Smooth muscle cell (in vitro differentiated cells): ENCODE measurements around the gene IL25. TPM values are rescaled to one million over a fixed set of nuclear protein-coding genes. Genes with fewer than 3 reads are reported as not detected.

Experiments used
- DNase-seq: peaks from one replicate; lab custom pipeline; 2025; ENCODE audit not compliant: unreplicated experiment; lab: John Stamatoyannopoulos, UW
- H2AFZ ChIP-seq: fragments of 200-600 bp; sonication (generic); 2 replicates; pipeline ENCODE4 v1.6.0; 2016; ENCODE audit warnings: antibody characterized with exemption, low read depth, mild to moderate bottlenecking
- H3F3A ChIP-seq: fragments of 200-600 bp; sonication (generic); 2 replicates; pipeline ENCODE4 v1.6.0; 2017; ENCODE audit warnings: antibody characterized with exemption, low read depth
- H3K27ac ChIP-seq: fragments of 200-600 bp; sonication (generic); 2 replicates; pipeline ENCODE4 v1.5.1; 2016; ENCODE audit warnings: low read depth, mild to moderate bottlenecking
- H3K27me3 ChIP-seq: fragments of 200-600 bp; sonication (generic); 2 replicates; pipeline ENCODE4 v1.6.1; 2016; ENCODE audit warnings: low read depth, mild to moderate bottlenecking
- H3K36me3 ChIP-seq: fragments of 200-600 bp; sonication (generic); 2 replicates; pipeline ENCODE4 v1.5.1; 2016; ENCODE audit warnings: low read depth
- H3K4me1 ChIP-seq: fragments of 200-600 bp; sonication (generic); 2 replicates; pipeline ENCODE4 v1.5.1; 2016; ENCODE audit warnings: low read depth
- H3K4me2 ChIP-seq: fragments of 200-600 bp; sonication (generic); 2 replicates; pipeline ENCODE4 v1.6.0; 2016; ENCODE audit warnings: mild to moderate bottlenecking
- H3K4me3 ChIP-seq: fragments of 200-600 bp; sonication (generic); 2 replicates; pipeline ENCODE4 v1.5.1; 2016; ENCODE audit warnings: mild to moderate bottlenecking
- H3K79me2 ChIP-seq: fragments of 200-600 bp; sonication (generic); 2 replicates; pipeline ENCODE4 v1.6.0; 2016; ENCODE audit warnings: low read depth, mild to moderate bottlenecking
- H3K9ac ChIP-seq: fragments of 200-600 bp; sonication (generic); 2 replicates; pipeline ENCODE4 v1.6.0; 2016; ENCODE audit warnings: low read depth
- H3K9me3 ChIP-seq: fragments of 200-600 bp; sonication (generic); replicated peaks from 2 replicates; pipeline ENCODE4 v1.5.1; 2016; ENCODE audit warnings: low read depth
- H4K20me1 ChIP-seq: fragments of 200-600 bp; sonication (generic); 2 replicates; pipeline ENCODE4 v1.6.0; 2016; ENCODE audit warnings: low read depth
- WGBS: methylation state at CpG from one replicate; pipeline ENCODE4 v1.1.7; 2016; ENCODE audit warnings: low lambda C conversion rate; 5-methylcytosine and 5-hydroxymethylcytosine counted together
- polyA plus RNA-seq: library from polyadenylated mRNA; unstranded; fragments of >200 nt; fragmentation: Nextera tagmentation; extraction: Ambion mirVana; gene quantifications from 2 replicates; pipeline ENCODE4 v1.2.1, GENCODE V29; 2016
- total RNA-seq: library from RNA; depleted of rRNA; stranded (reverse); fragments of >200 nt; gene quantifications from 2 replicates; pipeline ENCODE4 v1.2.3, GENCODE V29; 2014
- TF ChIP-seq, protein P1 (sequence below): fragments of 200-600 bp; sonication (generic); IDR thresholded peaks from 2 replicates; pipeline ENCODE4 v1.5.1; 2017; ENCODE audit warnings: borderline replicate concordance, mild to moderate bottlenecking, antibody characterized with exemption; ENCODE audit not compliant: insufficient read depth, poor library complexity, severe bottlenecking

IL25 gene
- total and polyA plus RNA-seq, 2 experiments from 2014 or later = not detected

- Histone ChIP-seq H2AFZ (no peak overlapping the region), H4K20me1 (no peaks in the 10 kb centered on the region), H3K4me2 (no peak overlapping the region), H3K9ac (no peak overlapping the region), H3K9me3 (no peaks in the 10 kb centered on the region), H3K36me3 (no peaks in the 10 kb centered on the region), H3K4me1 (no peaks in the 10 kb centered on the region), H3K27ac (no peak overlapping the region), H3K4me3 (no peak overlapping the region), H3K27me3 (no peaks in the 10 kb centered on the region), H3K79me2 (no peaks in the 10 kb centered on the region), H3F3A (no peaks in the 10 kb centered on the region)
- no peak for DNase-seq
- 83% methylated on average over 3 of the region's 3 CpGs for WGBS
- TF ChIP-seq, protein P1, sequence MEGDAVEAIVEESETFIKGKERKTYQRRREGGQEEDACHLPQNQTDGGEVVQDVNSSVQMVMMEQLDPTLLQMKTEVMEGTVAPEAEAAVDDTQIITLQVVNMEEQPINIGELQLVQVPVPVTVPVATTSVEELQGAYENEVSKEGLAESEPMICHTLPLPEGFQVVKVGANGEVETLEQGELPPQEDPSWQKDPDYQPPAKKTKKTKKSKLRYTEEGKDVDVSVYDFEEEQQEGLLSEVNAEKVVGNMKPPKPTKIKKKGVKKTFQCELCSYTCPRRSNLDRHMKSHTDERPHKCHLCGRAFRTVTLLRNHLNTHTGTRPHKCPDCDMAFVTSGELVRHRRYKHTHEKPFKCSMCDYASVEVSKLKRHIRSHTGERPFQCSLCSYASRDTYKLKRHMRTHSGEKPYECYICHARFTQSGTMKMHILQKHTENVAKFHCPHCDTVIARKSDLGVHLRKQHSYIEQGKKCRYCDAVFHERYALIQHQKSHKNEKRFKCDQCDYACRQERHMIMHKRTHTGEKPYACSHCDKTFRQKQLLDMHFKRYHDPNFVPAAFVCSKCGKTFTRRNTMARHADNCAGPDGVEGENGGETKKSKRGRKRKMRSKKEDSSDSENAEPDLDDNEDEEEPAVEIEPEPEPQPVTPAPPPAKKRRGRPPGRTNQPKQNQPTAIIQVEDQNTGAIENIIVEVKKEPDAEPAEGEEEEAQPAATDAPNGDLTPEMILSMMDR = no peak
These were observed 9.3 kb downstream of the IL25 start for GRCh38 chr14:23381871-23382270.

DNA sequence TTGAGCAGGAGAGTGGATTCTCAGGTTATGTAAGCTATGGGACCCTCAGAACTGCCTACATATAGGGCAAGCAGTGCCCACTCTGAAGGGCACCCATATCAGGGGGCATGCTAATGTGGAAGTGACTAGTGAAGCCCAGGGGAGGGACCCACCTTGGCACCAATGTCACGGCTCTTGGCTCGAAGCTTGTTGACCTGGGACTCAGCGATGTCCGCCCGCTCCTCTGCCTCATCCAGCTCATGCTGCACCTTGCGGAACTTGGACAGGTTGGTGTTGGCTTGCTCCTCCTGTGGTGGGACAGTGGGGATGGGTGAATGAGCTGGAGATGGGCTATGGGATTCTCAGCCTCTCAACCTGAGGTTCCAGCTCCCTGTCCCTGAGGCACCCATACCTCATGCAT lies 9.7 kb downstream of the IL25 start:
- H3K36me3 ChIP-seq = no peaks in the 10 kb centered on the region
- no peak overlapping the region for H2AFZ ChIP-seq
- no peak overlapping the region for H3K27ac ChIP-seq
- no peak overlapping the region for H3K9ac ChIP-seq
- H3K4me1 ChIP-seq = no peaks in the 10 kb centered on the region
- DNase-seq = no peak
- no peak overlapping the region for H3K4me3 ChIP-seq
- H3F3A ChIP-seq = no peaks in the 10 kb centered on the region
- no peak overlapping the region for H3K4me2 ChIP-seq
- no peaks in the 10 kb centered on the region for H3K9me3 ChIP-seq
- H3K27me3 ChIP-seq = no peaks in the 10 kb centered on the region
- H4K20me1 ChIP-seq = no peaks in the 10 kb centered on the region
- H3K79me2 ChIP-seq = no peaks in the 10 kb centered on the region
- WGBS = 96% methylated on average over 6 of the region's 6 CpGs
- TF ChIP-seq, protein P1 = no peak

DNA sequence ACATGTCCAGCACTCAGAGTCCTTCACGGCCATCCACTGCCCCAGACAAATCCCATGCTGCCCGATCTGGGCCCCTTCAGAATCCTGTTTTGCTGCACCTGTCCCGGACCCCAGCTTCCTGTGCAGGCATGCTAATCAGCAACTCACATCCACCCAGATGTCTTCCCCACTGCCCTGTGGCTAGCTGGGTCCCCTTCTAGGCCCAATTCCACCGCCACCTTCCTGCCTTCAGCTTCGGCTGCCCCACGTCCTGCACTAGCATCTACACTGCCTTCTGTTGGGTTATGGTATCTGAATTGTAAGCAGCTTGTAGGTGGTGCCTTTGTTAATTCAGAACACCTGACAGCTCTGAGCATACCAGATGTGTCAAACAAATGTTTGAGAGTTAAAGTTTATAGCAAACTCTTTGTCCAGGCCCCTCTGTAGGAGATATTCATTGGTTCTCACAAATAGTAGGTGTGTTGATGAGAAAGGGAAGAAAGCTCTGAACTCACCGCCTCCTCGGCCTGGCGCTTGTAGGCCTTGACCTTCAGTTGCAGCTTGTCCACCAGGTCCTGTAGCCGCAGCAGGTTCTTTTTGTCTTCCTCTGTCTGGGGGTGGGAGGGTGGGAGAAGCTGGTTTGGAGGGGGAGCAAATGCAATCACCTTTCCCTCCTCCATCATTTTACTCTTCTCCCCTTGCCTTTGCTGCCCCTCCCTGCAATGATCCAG lies 10.3 kb downstream of the IL25 start:
- no peak for DNase-seq

More for the DNA sequence above, 10.3 kb downstream of the IL25 start:
- no peak overlapping the region for H3K9ac ChIP-seq
- no peak overlapping the region for H3K27ac ChIP-seq
- H3K9me3 ChIP-seq = no peaks in the 10 kb centered on the region
- H3K4me2 ChIP-seq = no peak overlapping the region
- H2AFZ ChIP-seq = no peak overlapping the region
- no peak overlapping the region for H3K4me3 ChIP-seq
- H3K4me1 ChIP-seq = no peaks in the 10 kb centered on the region
- no peaks in the 10 kb centered on the region for H4K20me1 ChIP-seq
- TF ChIP-seq, protein P1 = no peak
- no peaks in the 10 kb centered on the region for H3K27me3 ChIP-seq
- H3K79me2 ChIP-seq = no peaks in the 10 kb centered on the region
- WGBS = 82% methylated on average over 10 of the region's 10 CpGs
- no peaks in the 10 kb centered on the region for H3K36me3 ChIP-seq
- H3F3A ChIP-seq = no peaks in the 10 kb centered on the region
